Gastrocnemius medialis (tissue), 4 donors: ENCODE results near the gene NUDC.

Experiments used
- CTCF ChIP-seq, 5 experiments: fragments of 450-650 bp in 3 of 5; fragments of 200-600 bp in 2 of 5; sonication (generic) in 2 of 5; IDR thresholded peaks in 4 of 5; conservative IDR thresholded peaks in 1 of 5; 1 replicate in 4 of 5; 2 replicates in 1 of 5; pipeline ENCODE4 v1.5.1; 2016 to 2019; ENCODE audit warnings: antibody characterized with exemption in 5 of 5, mild to moderate bottlenecking in 3 of 5, moderate library complexity in 3 of 5
- POLR2A ChIP-seq, 2 donors: fragments of 450-650 bp; IDR thresholded peaks; one replicate each; pipeline ENCODE4 v1.6.1; 2017; ENCODE audit warnings: antibody characterized with exemption in 2 of 2, mild to moderate bottlenecking in 2 of 2, moderate library complexity in 2 of 2

- no peak for TF ChIP-seq CTCF (IDR thresholded peaks at IDR 0.05 in 4 of 5, conservative IDR thresholded peaks at IDR 0.05 in 1 of 5)
- TF ChIP-seq POLR2A (IDR thresholded peaks at IDR 0.05) = no peak
Observed at GRCh38 chr1:26882696-26883463, 38.7 kb upstream of the NUDC start.
